HG02852 (cell line): ENCODE results near the gene PPP2R2B.

Source experiments
- ATAC-seq: cut with Tn5 transposase; IDR thresholded peaks from one replicate; pipeline ENCODE4 v1.9.1; 2021; ENCODE audit warnings: mild to moderate bottlenecking, moderate library complexity; ENCODE audit not compliant: unreplicated experiment

Gene PPP2R2B

DNA sequence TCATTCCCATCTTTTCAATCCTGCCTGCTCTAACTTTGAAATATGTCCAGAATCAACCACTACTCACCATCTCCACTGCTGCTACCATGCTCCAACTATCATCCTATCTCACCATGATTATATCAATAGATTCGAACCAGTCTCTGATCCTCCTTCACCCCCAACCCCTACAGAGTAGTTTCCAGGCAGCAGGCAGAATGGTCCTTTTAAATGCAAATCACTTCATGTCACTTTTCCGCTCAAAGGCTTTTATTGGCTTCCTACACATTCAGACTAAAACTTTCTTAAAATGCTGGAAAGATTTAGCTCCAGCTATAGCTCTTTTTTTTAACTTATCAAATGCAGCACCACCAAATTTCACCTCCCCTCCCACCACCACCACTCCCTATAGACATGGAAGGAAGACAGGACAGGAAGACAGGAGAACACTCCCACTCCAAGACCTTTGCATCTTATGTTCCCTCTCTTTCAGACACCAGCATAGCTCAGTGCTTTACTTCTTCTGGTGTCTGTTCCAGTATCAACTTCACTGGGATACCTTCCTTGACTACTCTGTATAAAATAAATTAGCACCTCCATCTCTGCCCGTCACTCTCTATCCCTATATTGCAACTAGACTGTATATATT lies 9.9 kb upstream of the PPP2R2B start:
- ATAC-seq: no peak

DNA sequence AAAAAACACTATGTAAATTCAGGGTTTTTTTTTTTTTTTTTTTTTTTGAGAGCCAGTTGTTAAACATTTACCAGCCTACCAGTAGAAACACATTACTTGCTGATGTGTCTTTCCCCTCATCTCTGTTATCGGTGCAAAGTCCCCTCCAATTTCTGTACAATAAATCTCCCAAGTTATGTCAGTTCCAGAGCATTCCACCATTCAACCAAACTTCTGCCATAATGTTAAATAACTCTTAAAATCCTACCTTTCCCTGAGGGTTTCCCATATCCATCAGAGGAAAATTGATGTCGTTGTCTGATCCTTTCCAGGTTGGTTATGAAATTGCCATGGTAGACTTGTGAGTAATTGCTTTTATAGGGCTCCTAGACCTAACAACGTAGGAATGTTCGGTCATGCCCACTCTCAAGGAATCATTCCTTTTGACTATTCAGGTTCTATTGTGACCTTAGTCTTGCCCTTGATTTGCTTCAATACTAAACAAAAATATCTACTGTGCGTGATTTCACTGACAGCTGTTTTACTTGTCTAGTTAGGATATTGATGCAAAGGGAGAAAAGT lies 5.6 kb upstream of the PPP2R2B start:
- no peak for ATAC-seq

DNA sequence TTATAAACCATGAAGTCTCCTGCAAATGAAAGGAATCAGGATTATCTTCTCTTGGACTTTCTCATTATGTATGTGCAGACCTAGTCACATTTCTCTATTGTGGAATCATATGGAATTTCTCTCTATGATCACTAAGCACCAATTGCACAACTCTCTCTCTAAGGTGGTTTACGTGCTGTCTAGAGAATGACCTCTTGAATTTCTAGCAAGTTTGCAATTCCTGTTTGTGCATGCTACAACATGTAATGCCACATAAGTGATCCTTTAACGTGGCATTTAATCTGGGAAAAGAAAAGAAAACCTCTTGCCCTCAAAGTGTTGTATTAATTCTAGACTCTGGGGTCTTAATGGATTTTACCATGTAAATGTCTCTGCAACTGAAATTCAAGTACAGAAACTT lies 5.0 kb upstream of the PPP2R2B start:
- ATAC-seq: no peak

DNA sequence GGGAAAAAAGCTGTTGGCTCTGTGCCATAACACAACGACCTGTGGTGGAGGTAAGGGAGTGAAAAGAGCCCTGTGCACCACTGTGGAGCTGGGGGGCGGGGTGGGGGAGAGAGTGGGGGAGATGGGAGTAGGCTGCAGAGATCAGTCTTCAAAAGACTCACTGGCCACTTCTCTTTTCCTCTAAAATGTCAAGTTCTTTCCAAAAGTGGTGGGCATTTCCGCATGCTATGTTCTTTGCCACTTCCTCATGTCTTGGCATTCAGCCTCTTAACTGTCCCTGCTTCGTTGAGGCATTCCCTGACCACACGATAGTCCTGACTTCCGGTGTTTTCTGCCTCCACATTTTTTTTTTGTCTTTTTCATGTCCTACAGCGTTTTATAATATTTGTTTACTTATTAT lies 2.4 kb upstream of the PPP2R2B start:
- ATAC-seq: no peak

DNA sequence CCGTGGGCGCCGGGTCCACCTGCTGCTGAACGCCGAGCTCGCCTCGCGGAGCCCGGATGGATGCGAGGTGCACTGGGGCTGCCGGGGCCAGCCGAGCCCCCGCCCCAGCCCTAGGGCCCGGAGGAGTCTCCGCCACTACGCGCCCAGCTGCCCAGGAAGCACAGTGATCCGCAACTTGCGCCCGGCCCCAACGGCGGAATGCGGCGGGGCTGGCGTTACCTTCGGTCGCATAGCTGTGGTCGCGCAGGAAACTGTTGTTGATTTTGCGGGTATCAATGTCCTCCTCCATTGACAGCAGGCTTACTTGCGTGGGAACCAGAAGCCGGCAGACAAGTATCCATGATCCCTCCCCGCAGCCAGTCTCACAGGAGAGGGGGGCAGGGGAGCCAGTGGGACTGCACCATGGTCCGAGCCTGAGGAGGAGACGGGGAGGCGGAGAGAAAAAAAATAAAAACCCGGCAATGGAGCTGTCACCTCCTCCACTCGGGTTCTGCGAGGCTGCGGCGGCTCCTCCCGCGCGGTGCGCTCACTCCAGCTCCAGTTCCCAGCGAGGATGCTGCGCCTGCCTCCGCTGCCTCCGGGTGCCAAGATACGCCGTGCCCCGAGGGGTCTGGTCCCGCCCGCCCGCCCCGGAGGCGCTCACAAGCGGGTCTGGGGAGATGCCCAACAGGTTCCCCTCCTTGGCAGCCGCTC lies 628 bp downstream of the PPP2R2B start:
- ATAC-seq: no peak

DNA sequence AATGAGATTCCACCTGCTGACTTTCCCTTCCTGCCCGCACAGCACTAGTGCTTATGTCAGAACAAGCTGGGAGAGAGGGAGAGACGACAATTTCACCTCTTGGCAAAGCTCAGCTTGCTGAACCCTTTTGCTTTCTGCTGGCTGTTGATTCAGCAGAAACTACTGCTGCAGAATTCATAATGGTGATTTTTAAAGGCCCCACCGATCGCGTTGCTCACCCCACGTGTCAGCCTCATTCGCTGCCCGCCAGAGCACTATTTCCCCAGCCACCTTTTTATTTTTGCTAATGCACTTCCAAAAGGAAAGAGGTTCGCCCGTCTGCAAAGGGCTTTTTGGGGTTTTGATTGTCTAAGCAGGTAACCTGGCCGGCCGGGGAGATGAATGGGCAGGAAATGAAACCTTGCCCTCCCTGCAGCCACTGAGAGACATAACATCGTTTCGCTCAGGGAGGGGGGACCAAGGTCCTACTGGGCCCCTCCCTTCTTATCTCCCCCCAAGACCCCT lies 1.3 kb downstream of the PPP2R2B start:
- no peak for ATAC-seq

DNA sequence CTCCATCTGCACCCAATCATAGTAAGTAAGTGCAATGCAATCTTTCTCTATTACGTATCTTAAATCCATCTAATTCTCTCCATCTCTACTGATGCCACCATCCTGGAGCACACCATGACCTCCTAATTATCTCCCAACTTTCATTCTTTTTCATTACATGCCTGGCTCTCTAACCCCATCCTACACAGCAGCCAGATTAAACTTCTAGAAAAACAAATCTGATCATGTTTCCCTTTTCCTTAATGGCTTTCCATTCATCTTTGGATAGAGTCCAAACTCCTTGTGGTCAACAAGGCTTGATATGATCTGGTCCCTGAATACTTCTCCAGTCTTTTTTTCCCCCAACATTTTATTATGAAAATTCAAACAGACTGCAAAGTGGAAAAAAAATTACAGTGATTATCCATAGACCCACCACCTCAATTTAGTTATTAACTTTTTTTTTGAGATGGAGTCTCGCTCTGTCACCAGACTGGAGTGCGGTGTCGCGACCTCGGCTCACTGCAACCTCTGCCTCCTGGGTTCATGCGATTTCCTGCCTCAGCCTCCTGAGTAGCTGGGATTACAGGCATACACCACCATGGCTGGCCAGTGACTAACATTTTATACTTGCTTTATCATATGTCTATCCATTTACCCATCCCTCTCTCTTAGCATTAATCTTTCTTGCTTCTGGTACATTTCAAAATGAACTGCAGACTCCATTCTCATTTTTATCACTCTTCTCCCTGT lies 5.2 kb downstream of the PPP2R2B start:
- no peak for ATAC-seq

DNA sequence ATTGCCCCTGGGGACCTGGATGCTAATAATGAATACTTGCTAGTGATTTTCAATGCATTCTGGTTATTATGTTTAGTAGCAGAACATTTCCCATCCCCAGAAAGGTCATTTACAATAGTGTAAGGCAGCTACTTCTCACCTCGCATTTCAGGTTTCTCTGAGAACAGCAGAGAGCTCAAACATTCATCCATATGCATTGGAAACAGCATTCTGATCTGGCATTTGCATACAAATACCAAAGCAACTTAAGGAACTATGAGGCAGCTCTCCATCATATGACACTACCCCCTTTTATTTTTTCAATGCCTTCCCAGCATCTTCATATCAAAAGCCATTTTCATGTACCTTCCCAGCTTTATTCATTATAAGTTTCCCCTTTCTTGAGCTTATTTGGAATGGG lies 6.4 kb downstream of the PPP2R2B start:
- no peak for ATAC-seq

DNA sequence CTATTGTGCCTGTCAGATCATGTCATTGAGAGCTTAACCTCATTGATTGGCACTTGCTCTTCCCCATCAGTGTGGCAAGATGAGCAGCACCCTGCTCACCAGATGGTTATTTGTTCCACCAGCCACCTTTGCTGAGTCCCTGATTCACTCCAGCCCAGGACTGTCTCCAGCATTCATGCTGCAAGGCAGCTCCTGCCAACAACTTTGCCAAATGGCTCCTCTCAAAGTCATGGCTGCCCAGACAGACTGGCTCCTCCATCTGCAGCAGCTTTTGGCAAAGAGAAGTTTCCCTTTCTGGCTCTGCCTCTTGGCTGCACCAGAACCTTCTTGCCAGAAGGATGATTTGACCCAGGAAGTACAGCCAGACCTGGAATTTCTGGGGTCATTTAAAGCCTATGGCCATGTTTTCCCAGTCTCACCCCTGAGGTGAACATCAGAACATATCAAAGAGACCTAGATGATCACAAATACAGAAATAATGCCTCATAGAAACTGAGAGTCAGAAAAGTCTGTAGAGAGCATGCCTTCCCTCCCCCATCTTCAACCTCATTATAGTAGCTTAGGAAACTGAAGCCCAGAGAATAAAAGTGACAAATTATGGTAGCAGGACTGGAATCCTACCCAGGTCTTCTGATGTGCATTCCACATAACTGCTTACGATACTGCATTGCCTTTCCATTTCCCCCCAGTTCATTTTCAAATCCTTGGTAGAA lies 10.4 kb downstream of the PPP2R2B start:
- no peak for ATAC-seq

DNA sequence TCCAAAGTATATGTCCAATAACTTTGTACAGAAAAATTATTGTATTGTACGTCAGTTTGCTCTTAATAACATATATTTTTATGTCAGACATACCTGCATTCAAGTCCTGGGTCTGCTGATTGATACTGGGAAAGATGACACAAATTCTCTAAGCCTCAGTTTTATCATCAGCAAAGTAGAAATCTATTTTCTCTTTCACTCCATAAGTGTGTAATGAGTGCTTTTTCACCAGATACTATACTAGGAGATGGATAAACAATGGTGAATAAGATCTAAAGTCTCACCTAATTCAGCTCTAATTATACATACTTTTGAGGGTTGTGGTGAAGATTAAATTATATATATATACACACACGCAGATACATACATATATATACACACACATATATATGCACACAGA lies 12.3 kb downstream of the PPP2R2B start:
- no peak for ATAC-seq

DNA sequence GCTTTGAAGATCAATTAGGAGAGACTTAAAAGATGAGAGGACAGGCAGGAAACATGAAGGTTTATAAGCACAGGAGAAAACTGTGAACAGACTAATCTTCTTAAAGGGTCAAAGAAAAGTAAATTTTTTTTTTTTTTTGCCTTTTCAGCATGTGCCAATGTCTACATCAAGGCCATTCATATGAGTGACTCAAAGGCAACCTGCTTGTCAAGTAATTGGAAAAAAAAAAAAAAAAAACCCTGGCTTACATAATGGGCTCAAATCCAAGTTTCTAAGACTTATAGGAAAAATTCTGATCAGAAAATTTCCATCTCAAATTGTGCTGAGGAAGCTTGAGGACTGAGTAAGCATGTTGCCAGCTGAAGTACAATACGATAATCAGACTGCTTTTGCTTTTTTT lies 15.9 kb downstream of the PPP2R2B start:
- no peak for ATAC-seq

DNA sequence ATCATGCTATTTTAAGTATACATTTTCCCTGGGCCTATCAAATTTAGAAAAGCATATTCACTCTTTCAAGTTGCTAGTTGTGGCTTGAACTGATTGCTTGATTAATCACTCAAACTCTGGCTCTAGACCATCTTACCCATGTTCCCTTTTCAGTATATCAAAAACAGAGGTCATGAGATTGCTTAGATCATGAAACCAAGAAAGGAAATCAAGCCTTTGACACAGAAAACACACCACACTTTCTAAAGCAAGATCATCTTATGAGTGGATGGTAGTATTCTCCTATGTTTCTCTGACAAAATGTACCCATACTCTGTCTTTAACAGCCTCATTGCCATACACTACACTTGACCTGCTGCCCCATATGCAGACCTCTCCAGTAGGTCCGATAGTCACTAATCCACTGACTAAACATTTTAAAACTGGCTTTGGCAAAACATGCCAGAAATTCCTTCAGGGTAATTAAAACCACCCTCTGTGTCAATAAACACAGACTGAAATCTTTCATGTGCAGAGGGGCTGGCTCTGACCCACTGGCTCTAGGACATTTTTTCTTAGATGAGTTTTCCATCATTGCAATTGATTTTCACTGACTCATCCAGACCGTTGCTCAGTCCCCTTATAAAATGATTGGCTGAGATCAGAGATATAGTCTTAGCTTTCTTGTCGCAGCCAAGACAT lies 18.2 kb downstream of the PPP2R2B start:
- no peak for ATAC-seq

DNA sequence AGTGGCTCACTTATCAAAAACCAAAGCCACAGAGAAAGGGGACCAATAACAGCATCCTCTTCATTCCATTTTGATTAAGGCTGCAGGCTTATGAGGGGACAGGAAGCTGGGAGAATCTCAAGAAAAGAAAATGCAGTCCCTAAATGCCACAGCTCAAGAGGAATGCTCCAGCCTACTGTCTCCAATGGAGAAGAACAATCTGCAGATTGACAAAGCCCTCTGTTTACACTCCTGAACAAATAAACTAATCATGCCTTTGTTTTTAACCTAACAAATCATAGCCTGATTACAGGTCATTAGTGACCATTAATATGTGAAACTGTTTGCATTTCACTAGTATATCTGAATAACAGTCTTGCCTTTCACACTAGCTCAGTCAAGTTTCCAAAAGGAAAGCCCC lies 26.5 kb downstream of the PPP2R2B start:
- ATAC-seq: no peak

DNA sequence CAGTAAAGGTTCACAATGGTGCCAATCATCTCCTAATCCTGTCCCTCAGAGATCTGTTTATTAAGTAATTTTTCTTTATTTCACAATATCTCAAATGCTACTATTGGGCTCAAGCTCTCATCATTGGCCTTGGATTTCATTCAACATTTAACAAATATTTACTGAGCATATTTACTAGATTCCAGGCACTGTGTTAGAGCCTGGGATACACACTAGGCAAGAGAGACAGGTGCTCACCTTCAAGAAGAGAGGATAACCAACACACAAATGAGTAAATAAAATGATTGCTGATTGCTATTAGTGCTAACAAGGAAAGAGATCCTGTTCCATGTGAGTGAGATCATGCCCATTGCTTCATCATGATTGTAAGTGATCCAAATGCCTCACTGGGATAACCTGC lies 27.4 kb downstream of the PPP2R2B start:
- ATAC-seq: no peak

DNA sequence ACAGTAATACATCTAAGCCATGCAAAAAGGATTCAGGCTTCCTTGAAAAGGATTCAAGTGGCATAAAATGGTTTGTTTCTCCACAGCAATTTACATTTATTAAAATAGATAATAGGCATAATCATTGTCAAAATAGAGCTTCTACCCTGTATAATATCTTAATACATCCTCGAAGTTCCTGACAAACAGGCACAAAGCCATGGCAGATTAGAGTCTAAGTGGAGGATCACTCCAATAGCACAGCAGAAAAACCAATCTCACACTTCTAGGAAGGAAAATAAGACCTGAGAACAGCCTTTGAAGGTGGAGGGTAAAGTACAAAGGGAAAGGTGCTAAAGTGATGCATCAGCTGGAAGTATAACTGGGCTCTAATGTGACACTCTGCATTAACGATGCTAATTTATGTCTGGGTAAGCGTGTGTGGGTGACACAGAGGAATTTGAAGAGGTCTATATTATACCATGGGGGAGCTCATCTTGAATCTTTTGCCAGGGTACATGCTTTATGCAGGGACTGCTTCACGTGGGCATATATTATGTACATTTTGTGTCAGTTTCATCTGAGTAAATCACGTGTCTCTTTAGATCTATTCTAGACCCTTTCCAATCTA lies 28.8 kb downstream of the PPP2R2B start:
- ATAC-seq: no peak

DNA sequence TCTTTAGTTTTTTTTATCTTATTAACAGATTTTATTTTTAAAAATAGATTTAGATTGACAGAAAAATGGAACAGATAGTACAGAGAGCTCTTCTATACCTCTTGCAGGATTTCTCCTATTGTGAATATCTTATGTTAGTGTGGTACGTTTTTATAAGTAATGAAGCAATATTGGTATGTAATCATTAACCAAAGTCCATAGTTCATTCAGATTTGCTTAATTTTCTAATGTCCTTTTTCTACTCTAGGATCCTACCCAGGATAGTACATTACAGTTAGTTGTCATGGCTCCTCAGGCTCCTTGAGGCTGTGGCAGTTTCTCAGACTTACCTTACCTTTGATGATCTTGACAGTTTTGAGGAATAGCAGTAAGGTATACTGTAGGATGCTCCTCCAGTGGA lies 30.4 kb downstream of the PPP2R2B start:
- ATAC-seq: no peak

DNA sequence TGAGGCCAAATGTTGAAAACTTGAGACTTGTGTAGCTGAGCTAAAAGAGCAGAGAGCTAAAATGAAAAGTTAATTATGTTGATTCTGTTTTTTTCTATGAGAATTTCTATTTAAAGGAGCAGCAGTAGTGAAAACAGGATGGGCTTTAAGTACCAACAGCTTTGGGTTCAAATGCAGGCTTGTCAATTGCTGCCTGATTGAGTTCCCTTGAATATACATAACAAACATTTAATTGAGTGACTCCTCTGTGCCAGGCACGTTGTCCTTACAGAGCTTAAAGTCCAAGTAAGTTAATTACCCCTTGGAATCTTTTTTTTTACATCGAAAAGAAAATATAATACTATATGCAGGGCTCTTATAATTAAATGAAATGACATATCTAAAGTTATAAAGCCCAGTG lies 38.5 kb downstream of the PPP2R2B start:
- ATAC-seq: no peak

DNA sequence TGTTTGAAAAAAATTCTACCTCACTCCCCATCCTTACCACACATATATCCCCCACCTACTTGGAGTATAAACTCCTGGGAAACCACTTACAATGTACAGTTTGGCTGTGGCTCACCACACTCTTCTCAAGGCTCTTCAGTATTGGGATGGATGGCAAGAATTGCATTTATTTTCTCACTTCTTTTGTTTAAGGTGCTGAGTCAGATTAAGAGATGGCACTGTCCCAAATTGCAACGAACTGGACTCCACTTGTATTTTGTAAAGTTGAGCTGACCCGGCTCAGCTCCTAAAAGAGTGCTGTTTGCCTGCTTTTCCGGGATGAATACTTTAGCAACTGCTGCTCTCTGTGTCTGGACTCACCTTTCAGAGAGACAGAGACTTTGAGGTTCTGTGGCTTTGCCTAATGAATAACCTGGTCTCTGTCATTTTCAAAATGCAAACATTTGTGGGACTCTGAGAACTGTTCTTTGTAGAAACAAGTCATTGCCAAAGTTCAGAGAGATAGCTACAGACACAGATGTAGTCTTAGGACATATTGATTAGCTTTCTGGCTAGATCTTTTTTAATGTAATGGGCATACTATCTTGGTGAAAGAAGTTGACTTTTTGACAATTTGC lies 42.2 kb downstream of the PPP2R2B start:
- no peak for ATAC-seq

DNA sequence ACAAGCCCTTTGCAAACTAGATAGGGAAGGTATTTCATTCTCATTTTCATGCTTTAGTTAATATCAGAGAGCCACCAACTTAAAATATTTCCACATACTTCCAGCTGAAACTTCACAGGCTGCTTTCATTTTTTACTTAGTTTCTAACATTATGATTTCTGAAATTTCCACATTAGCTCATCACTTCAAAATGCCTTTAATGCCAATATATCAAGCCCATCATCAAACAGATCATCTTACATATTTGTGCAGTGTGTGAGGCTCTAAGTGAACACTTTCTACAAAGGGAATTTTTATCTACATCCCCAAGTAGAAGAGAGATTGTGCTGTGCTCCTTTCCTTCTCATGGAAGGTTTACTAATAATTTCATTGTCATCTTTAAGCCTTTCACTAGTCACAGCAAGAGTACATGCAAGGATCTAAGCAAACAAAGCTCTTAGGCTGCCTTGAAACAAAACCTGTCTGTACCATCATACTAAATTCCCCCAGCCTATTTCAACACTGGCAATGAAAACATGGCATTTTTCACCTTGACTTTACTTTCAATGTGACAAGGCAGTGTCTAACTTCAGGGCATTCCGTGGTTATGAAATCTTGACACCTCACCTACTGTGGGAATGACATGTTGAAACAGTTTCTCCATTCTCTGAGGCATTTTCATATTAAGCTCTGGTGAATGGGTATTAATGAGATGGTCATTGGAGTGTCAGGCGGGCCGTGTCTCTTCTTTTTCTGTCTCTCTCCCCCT lies 45.4 kb downstream of the PPP2R2B start:
- ATAC-seq: no peak
